GM18507 (cell line): Measurements from ENCODE around the gene ZNF584.

Experiments
- DNase-seq: peaks from one replicate; pipeline ENCODE4 v3.0.0; 2011; ENCODE audit warnings: low read depth; ENCODE audit not compliant: insufficient read length; ENCODE audit errors: extremely low spot score
- FAIRE-seq: peaks from 2 replicates; lab custom pipeline; 2011; peaks lifted over from hg19 to GRCh38; lab: Jason Lieb, UNC

Gene ZNF584

GRCh38 chr19:58451358-58452101, 43.1 kb downstream of the ZNF584 start, which contains the start of gene ZNF324B:
ZNF324B (plus strand) TSS chr19:58451622; CDS start chr19:58453702, 2,080 bp downstream.
- FAIRE-seq (peak; percentile 96), DNase-seq (peak; percentile 98)

GRCh38 chr19:58453743-58454142, 45.3 kb downstream of the ZNF584 start:
- no peak for FAIRE-seq
- DNase-seq = no peak

DNA sequence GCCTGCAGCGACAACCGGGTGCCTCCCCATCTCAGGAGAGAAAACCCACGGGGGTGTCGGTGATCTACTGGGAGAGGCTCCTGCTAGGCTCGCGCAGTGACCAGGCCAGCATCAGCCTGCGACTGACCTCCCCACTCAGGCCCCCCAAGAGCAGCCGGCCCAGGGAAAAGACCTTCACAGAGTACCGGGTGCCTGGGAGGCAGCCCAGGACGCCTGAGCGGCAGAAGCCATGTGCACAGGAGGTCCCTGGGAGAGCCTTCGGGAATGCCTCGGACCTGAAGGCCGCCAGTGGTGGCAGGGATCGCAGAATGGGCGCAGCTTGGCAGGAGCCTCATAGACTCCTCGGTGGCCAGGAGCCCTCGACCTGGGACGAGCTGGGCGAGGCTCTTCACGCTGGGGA, 46.9 kb downstream of the ZNF584 start:
- FAIRE-seq = no peak
- DNase-seq = no peak

GRCh38 chr19:58456111-58456510, 47.7 kb downstream of the ZNF584 start:
- no peak for DNase-seq
- no peak for FAIRE-seq

GRCh38 chr19:58460039-58460438, 51.6 kb downstream of the ZNF584 start:
- FAIRE-seq (no peak), DNase-seq (no peak)

- no peak for FAIRE-seq
- no peak for DNase-seq
Measured at GRCh38 chr19:58466089-58466759, 57.8 kb downstream of the ZNF584 start.

- DNase-seq = peak; percentile 96
- FAIRE-seq = peak; percentile 97
Measured at GRCh38 chr19:58466760-58467589, 58.5 kb downstream of the ZNF584 start, which contains the start of gene ZNF324. ZNF324 (plus strand) TSS chr19:58467080; CDS start chr19:58469186, 2,106 bp downstream.
